Body of pancreas (tissue), 4 donors: Measurements from ENCODE around the gene PTOV1. TPM values are rescaled to one million over a fixed set of nuclear protein-coding genes. Genes with fewer than 3 reads are reported as not detected.

Experiments
- ATAC-seq: fragments of 150-250 bp; one replicate; pipeline ENCODE4 v1.9.1; 2016
- DNase-seq, 4 donors: peaks; one replicate each; pipeline ENCODE4 v3.0.0-alpha.2; 2019
- H3K27ac ChIP-seq, 4 donors: fragments of 200-600 bp; sonication (generic); 1 replicate in 3 of 4; 2 replicates in 1 of 4; pipeline versions ENCODE4 v1.5.1 to v1.6.1; 2016 to 2019; ENCODE audit warnings: mild to moderate bottlenecking in 1 of 4, mixed read lengths in 1 of 4, moderate library complexity in 1 of 4
- H3K27me3 ChIP-seq, 2 donors: fragments of 200-600 bp; sonication (generic); one replicate each; pipeline ENCODE4 v1.6.0; 2016; ENCODE audit warnings: mild to moderate bottlenecking in 1 of 2
- H3K36me3 ChIP-seq, 2 donors: fragments of 200-600 bp; sonication (generic); replicated peaks in 1 of 2; 2 replicates each; pipeline ENCODE4 v1.5.1; 2016; ENCODE audit warnings: low read depth in 2 of 2; ENCODE audit not compliant: insufficient read depth in 1 of 2
- H3K4me1 ChIP-seq: fragments of 200-600 bp; sonication (generic); one replicate; pipeline ENCODE4 v1.6.0; 2016
- H3K4me3 ChIP-seq, 2 donors: fragments of 200-600 bp; sonication (generic); 1 replicate in 1 of 2; 2 replicates in 1 of 2; pipeline ENCODE4 v1.5.1; 2016 to 2019
- H3K9me3 ChIP-seq, 3 donors: fragments of 200-600 bp; sonication (generic); 1 replicate in 2 of 3; 2 replicates in 1 of 3; pipeline ENCODE4 v1.5.1; 2016
- CTCF ChIP-seq, 7 experiments: fragments of 450-650 bp in 4 of 7; fragments of 200-600 bp in 3 of 7; sonication (generic) in 3 of 7; IDR thresholded peaks; one replicate each; pipeline ENCODE4 v1.5.1; 2016 to 2019; ENCODE audit warnings: antibody characterized with exemption in 7 of 7
- POLR2A ChIP-seq, 3 donors: fragments of 450-650 bp; IDR thresholded peaks; one replicate each; pipeline ENCODE4 v1.6.1; 2016; ENCODE audit warnings: antibody characterized with exemption in 3 of 3, mild to moderate bottlenecking in 2 of 3
- WGBS, 2 donors: methylation state at CpG; one replicate each; pipeline ENCODE4 v1.1.5; 2017; 5-methylcytosine and 5-hydroxymethylcytosine counted together
- intact Hi-C: fragments of 100-400 bp; cut with DNase I; formaldehyde crosslinking; loops from one replicate; pipeline ENCODE4 v1.15.1; 2023
- total RNA-seq, 2 donors: library from RNA; depleted of rRNA; stranded (reverse); fragments of >200 nt; gene quantifications; one replicate each; pipeline ENCODE4 v1.1.0, GENCODE V29; 2016

The PTOV1 gene
- total RNA-seq, 2 donors from 2014 or later: 69.0 to 70.2 TPM

GRCh38 chr19:49836176-49837008 lies 14.6 kb upstream of the PTOV1 start:
- no peak for ATAC-seq
- peaks cover 0 to 17% of the 10 kb centered on the region in 2 donors for H3K36me3 ChIP-seq
- no peaks in the 10 kb centered on the region for H3K9me3 ChIP-seq
- no peak overlapping the region for H3K4me3 ChIP-seq
- intact Hi-C loops: no loop called here
- no peak overlapping the region for H3K27ac ChIP-seq
- no peaks in the 10 kb centered on the region for H3K27me3 ChIP-seq
- TF ChIP-seq CTCF (IDR thresholded peaks at IDR 0.05) (no peak), POLR2A (IDR thresholded peaks at IDR 0.05) (no peak)
- 90 to 94% methylated on average over 14 to 15 of the region's 20 CpGs for WGBS, 2 donors
- no peak for DNase-seq
- no peaks in the 10 kb centered on the region for H3K4me1 ChIP-seq

GRCh38 chr19:49837009-49837310 lies 14.0 kb upstream of the PTOV1 start:
- Histone ChIP-seq H3K4me3 (no peak overlapping the region), H3K4me1 (no peaks in the 10 kb centered on the region), H3K36me3 (peaks cover 0 to 17% of the 10 kb centered on the region in 2 donors), H3K27me3 (no peaks in the 10 kb centered on the region), H3K27ac (no peak overlapping the region), H3K9me3 (no peaks in the 10 kb centered on the region)
- intact Hi-C loops: no loop called here
- no peak for ATAC-seq
- WGBS, 2 donors: 80 to 95% methylated on average over 5 of the region's 5 CpGs
- TF ChIP-seq POLR2A (IDR thresholded peaks at IDR 0.05) (no peak), CTCF (IDR thresholded peaks at IDR 0.05) (no peak)
- DNase-seq: no peak

- H3K36me3 ChIP-seq: peaks cover 0 to 13% of the 10 kb centered on the region in 2 donors
- no peak for TF ChIP-seq POLR2A (IDR thresholded peaks at IDR 0.05)
- TF ChIP-seq CTCF (IDR thresholded peaks at IDR 0.05): no peak
- 94 to 98% methylated on average over 9 of the region's 9 CpGs for WGBS, 2 donors
Measured at GRCh38 chr19:49837425-49837824, 13.5 kb upstream of the PTOV1 start.

GRCh38 chr19:49838885-49839588 lies 11.9 kb upstream of the PTOV1 start:
- H3K27me3 ChIP-seq: no peaks in the 10 kb centered on the region
- no peaks in the 10 kb centered on the region for H3K9me3 ChIP-seq
- no peak for TF ChIP-seq CTCF (IDR thresholded peaks at IDR 0.05)
- no peak for TF ChIP-seq POLR2A (IDR thresholded peaks at IDR 0.05)
- peaks cover 0 to 9% of the 10 kb centered on the region in 2 donors for H3K36me3 ChIP-seq
- WGBS, 2 donors: 81 to 89% methylated on average over 18 of the region's 18 CpGs
- intact Hi-C loops: no loop called here
- H3K4me1 ChIP-seq: no peaks in the 10 kb centered on the region
- H3K4me3 ChIP-seq: no peak overlapping the region
- DNase-seq (no peak), ATAC-seq (no peak)
- no peak overlapping the region for H3K27ac ChIP-seq

More at GRCh38 chr19:49837425-49837824, 13.5 kb upstream of the PTOV1 start:
- no peak overlapping the region for H3K4me3 ChIP-seq
- H3K27ac ChIP-seq: no peak overlapping the region
- ATAC-seq (no peak), DNase-seq (no peak)
- no peaks in the 10 kb centered on the region for H3K4me1 ChIP-seq
- intact Hi-C loops: no loop called here
- no peaks in the 10 kb centered on the region for H3K9me3 ChIP-seq
- H3K27me3 ChIP-seq: no peaks in the 10 kb centered on the region
